Endothelial cell of umbilical vein (primary cell): Measurements from ENCODE around the gene TIRAP. TPM values are rescaled to one million over a fixed set of nuclear protein-coding genes. Genes with fewer than 3 reads are reported as not detected.
A peak's percentile ranks its signal among the peaks of the same experiment; 100 is the strongest.

Experiments used
- BruUV-seq: library from RNA; stranded (reverse); fragments of 400-500 nt; replicated peaks from 2 replicates; lab custom pipeline; 2021; lab: Mats Ljungman, UMichigan
- CTCF ChIA-PET: fragments of 300-600, 350-600 bp; sonication (Branson Sonifier 250); formaldehyde crosslinking; loops from one replicate; lab custom pipeline; 2021; ENCODE audit warnings: antibody characterized with exemption, inconsistent platforms; lab: Charles Lee
- POLR2A ChIA-PET: fragments of 300-600, 350-600 bp; sonication (Branson Sonifier 250); formaldehyde crosslinking; loops from one replicate; lab custom pipeline; 2021; ENCODE audit warnings: antibody characterized with exemption, inconsistent platforms; lab: Charles Lee
- DNase-seq: peaks from one replicate; pipeline ENCODE4 v3.0.0-alpha.2; 2011; ENCODE audit warnings: low read depth, low spot score
- FAIRE-seq: peaks from 2 replicates; lab custom pipeline; 2011; peaks lifted over from hg19 to GRCh38; lab: Jason Lieb, UNC
- H2AFZ ChIP-seq: 2 replicates; pipeline ENCODE4 v1.6.0; 2012; ENCODE audit warnings: low read depth, low read length, control low read depth, inconsistent platforms
- H3K27ac ChIP-seq: 2 replicates; pipeline ENCODE4 v1.5.1; 2011; ENCODE audit warnings: low read depth, mild to moderate bottlenecking, control low read depth, low read length, moderate library complexity; ENCODE audit not compliant: insufficient read depth
- H3K27me3 ChIP-seq, 2 experiments: 2 replicates each; pipeline versions ENCODE4 v1.6.0 to v1.6.1; 2011; ENCODE audit warnings: low read length in 2 of 2, mixed read lengths in 1 of 2; ENCODE audit not compliant: control insufficient read depth in 2 of 2, insufficient read depth in 2 of 2
- H3K36me3 ChIP-seq, 2 experiments: 2 replicates in 1 of 2; 3 replicates in 1 of 2; pipeline ENCODE4 v1.5.1; 2011; ENCODE audit warnings: low read length in 2 of 2, mild to moderate bottlenecking in 1 of 2, moderate library complexity in 1 of 2; ENCODE audit not compliant: control insufficient read depth in 2 of 2, insufficient read depth in 2 of 2; ENCODE audit errors: extremely low read depth in 1 of 2
- H3K4me1 ChIP-seq: 3 replicates; pipeline ENCODE4 v1.5.1; 2011; ENCODE audit warnings: mild to moderate bottlenecking, low read length; ENCODE audit not compliant: control insufficient read depth, insufficient read depth; ENCODE audit errors: extremely low read depth
- H3K4me2 ChIP-seq: 2 replicates; pipeline ENCODE4 v1.6.1; 2011; ENCODE audit warnings: low read length, control low read depth, mixed read lengths; ENCODE audit not compliant: insufficient read depth
- H3K4me3 ChIP-seq, 3 experiments: fragments of 200-600 bp in 1 of 3; sonication (generic), shearing (Covaris generic) in 1 of 3; replicated peaks in 1 of 3; 2 replicates each; pipeline ENCODE4 v1.5.1; 2011 to 2016; ENCODE audit warnings: control low read depth in 3 of 3, low read length in 3 of 3, mild to moderate bottlenecking in 2 of 3, inconsistent platforms in 1 of 3, low read depth in 1 of 3, moderate library complexity in 1 of 3; ENCODE audit not compliant: insufficient read depth in 1 of 3
- H3K79me2 ChIP-seq: 2 replicates; pipeline ENCODE4 v1.6.0; 2012; ENCODE audit warnings: low read length, inconsistent platforms; ENCODE audit not compliant: control insufficient read depth, insufficient read depth
- H3K9ac ChIP-seq: replicated peaks from 2 replicates; pipeline ENCODE3; 2011; ENCODE audit warnings: low read length, control low read depth; ENCODE audit not compliant: insufficient read depth; ENCODE audit errors: extremely low read depth
- H3K9me1 ChIP-seq: replicated peaks from 3 replicates; pipeline ENCODE4 v1.6.0; 2011; ENCODE audit warnings: mild to moderate bottlenecking, low read length; ENCODE audit not compliant: control insufficient read depth, insufficient read depth; ENCODE audit errors: extremely low read depth
- H3K9me3 ChIP-seq: replicated peaks from 2 replicates; pipeline ENCODE4 v1.5.1; 2012; ENCODE audit warnings: low read length, inconsistent platforms; ENCODE audit not compliant: control insufficient read depth, insufficient read depth
- H4K20me1 ChIP-seq: replicated peaks from 2 replicates; pipeline ENCODE3; 2011; ENCODE audit warnings: mild to moderate bottlenecking, low read length; ENCODE audit not compliant: control insufficient read depth, insufficient read depth; ENCODE audit errors: extremely low read depth
- EZH2 ChIP-seq: IDR thresholded peaks from 2 replicates; pipeline ENCODE4 v1.6.1; 2012; ENCODE audit warnings: borderline replicate concordance, low read depth, mild to moderate bottlenecking, moderate library complexity, low read length, inconsistent platforms; ENCODE audit not compliant: severe bottlenecking
- FOS ChIP-seq: IDR thresholded peaks from 2 replicates; pipeline ENCODE4 v1.6.1; 2011; ENCODE audit warnings: mild to moderate bottlenecking, low read length, moderate library complexity, borderline replicate concordance; ENCODE audit not compliant: insufficient read depth
- GATA2 ChIP-seq: IDR thresholded peaks from 2 replicates; pipeline ENCODE4 v1.7.0; 2011; ENCODE audit warnings: low read depth, mild to moderate bottlenecking, moderate library complexity, mixed read lengths, low read length; ENCODE audit not compliant: insufficient read length, insufficient read depth
- JUN ChIP-seq: IDR thresholded peaks from 2 replicates; pipeline ENCODE4 v1.6.1; 2011; ENCODE audit warnings: borderline replicate concordance, low read depth; ENCODE audit not compliant: insufficient read length, insufficient read depth
- MYC ChIP-seq: IDR thresholded peaks from one replicate; pipeline ENCODE4 v1.6.1; 2011; ENCODE audit warnings: mild to moderate bottlenecking, low read depth, low read length
- POLR2A ChIP-seq: IDR thresholded peaks from 2 replicates; pipeline ENCODE4 v1.6.1; 2012; ENCODE audit warnings: low read depth, mild to moderate bottlenecking, control low read depth, low read length
- POLR2AphosphoS5 ChIP-seq: IDR thresholded peaks from 2 replicates; pipeline ENCODE4 v1.6.1; 2012; ENCODE audit warnings: low read depth, mild to moderate bottlenecking, control low read depth, low read length, moderate library complexity; ENCODE audit not compliant: insufficient read depth
- dilution Hi-C: fragments of 300-500 bp; cut with MboI; formaldehyde crosslinking; loops from one replicate; pipeline ENCODE4 v1.15.0; 2019; ENCODE audit warnings: low sequenced_read_pairs; ENCODE audit not compliant: extremely low pct_ligation_motif_present
- intact Hi-C: fragments of 100-400 bp; cut with micrococcal nuclease; formaldehyde crosslinking; loops from one replicate; pipeline ENCODE4 v1.10.0; 2022
- polyA plus RNA-seq, 4 experiments: library from polyadenylated mRNA; depleted of rRNA in 3 of 4; stranded (reverse) in 3 of 4; unstranded in 1 of 4; fragments of >200 nt; gene quantifications; 2 replicates each; pipeline versions ENCODE4 v1.2.1 to v1.2.3, GENCODE V29; 2011 to 2012; ENCODE audit warnings: missing spikeins in 1 of 4
- total RNA-seq: library from RNA; stranded (reverse); gene quantifications from 2 replicates; pipeline ENCODE4 v1.2.3, GENCODE V29; 2021
- TF ChIP-seq, protein P1 (sequence below): IDR thresholded peaks from 2 replicates; pipeline ENCODE4 v1.6.1; 2011; ENCODE audit not compliant: insufficient read depth, insufficient read length
- TF ChIP-seq, protein P2 (sequence below), 2 donors: IDR thresholded peaks; 1 replicate in 1 of 2; 2 replicates in 1 of 2; pipeline ENCODE4 v1.5.1; 2011; ENCODE audit warnings: low read length in 2 of 2, mild to moderate bottlenecking in 2 of 2, moderate library complexity in 2 of 2, control low read depth in 1 of 2, inconsistent platforms in 1 of 2, low read depth in 1 of 2; ENCODE audit not compliant: insufficient read depth in 1 of 2; ENCODE audit errors: extremely low read depth in 1 of 2

The TIRAP gene
- total and polyA plus RNA-seq, 2 donors (not counting 3 experiments of a cell fraction or from before 2014, with no cell fraction given) = 9.3 to 11.0 TPM

DNA sequence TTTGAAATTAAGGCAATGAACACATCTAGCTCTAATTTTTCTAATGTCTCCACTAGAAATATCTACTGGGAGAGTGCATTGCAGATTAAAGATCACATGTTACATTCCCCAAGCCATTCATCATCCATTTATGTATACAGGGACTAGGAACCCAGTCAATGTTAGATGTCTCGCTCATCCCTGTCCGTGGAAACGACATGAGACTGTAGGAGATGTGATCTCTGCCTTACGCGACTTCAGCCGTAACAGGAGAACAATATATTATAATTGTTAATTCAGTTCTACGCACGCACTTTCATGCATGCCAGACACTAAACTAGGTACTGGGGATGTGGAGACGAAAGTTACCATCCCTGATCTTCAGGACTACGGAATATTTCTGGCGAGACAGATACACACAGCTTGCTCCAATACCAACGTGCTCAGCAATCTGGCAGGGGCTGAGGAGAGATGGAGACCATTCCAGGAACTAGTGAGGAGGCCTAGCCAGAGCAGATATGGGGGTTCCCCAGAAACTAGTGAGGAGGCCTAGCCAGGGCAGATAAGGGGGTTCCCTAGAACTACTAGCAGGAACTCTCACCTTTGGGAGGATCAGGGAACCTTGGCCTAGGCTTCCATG, 21.7 kb downstream of the TIRAP start:
- Histone ChIP-seq H3K4me1 (no peaks in the 10 kb centered on the region), H2AFZ (peak overlapping the region; percentile 26), H3K9ac (peak overlapping the region; percentile 83), H3K4me2 (peak overlapping the region; percentile 53), H4K20me1 (no peaks in the 10 kb centered on the region), H3K27ac (no peak overlapping the region), H3K9me3 (no peaks in the 10 kb centered on the region), H3K4me3 (peak overlapping the region in 2 of 3 experiments; percentile 35 to 74), H3K36me3 (no peaks in the 10 kb centered on the region), H3K27me3 (no peaks in the 10 kb centered on the region), H3K79me2 (no peaks in the 10 kb centered on the region), H3K9me1 (no peaks in the 10 kb centered on the region)
- FAIRE-seq = no peak
- no peak for DNase-seq
- no peak for TF ChIP-seq JUN
- no peak for TF ChIP-seq POLR2AphosphoS5
- no peak for TF ChIP-seq EZH2
- TF ChIP-seq MYC = no peak
- TF ChIP-seq FOS = no peak
- no peak for TF ChIP-seq GATA2
- TF ChIP-seq, protein P1, sequence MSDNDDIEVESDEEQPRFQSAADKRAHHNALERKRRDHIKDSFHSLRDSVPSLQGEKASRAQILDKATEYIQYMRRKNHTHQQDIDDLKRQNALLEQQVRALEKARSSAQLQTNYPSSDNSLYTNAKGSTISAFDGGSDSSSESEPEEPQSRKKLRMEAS = no peak
- TF ChIP-seq POLR2A = no peak
- TF ChIP-seq, protein P2, sequence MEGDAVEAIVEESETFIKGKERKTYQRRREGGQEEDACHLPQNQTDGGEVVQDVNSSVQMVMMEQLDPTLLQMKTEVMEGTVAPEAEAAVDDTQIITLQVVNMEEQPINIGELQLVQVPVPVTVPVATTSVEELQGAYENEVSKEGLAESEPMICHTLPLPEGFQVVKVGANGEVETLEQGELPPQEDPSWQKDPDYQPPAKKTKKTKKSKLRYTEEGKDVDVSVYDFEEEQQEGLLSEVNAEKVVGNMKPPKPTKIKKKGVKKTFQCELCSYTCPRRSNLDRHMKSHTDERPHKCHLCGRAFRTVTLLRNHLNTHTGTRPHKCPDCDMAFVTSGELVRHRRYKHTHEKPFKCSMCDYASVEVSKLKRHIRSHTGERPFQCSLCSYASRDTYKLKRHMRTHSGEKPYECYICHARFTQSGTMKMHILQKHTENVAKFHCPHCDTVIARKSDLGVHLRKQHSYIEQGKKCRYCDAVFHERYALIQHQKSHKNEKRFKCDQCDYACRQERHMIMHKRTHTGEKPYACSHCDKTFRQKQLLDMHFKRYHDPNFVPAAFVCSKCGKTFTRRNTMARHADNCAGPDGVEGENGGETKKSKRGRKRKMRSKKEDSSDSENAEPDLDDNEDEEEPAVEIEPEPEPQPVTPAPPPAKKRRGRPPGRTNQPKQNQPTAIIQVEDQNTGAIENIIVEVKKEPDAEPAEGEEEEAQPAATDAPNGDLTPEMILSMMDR (IDR thresholded peaks at IDR 0.05; ENCODE audit: extremely low read depth in 1 of 2, insufficient read depth in 1 of 2, low read depth in 1 of 2, low read length in 2 of 2) = no peak
- POLR2A ChIA-PET = interaction anchor here (0.7 to 1.0 kb wide), 2 partner anchors 24 to 36 kb away, joined by 3 to 4 read pairs; partner anchors contain the start of genes FOXRED1 and SRPRA
- TSS peak; percentile 47 for BruUV-seq
- CTCF ChIA-PET = interaction anchor here (1.0 to 10.7 kb wide), 5 partner anchors 51 to 1853 kb away, joined by 3 to 437 read pairs (median 4); partner anchors contain the start of gene ST3GAL4
- dilution Hi-C loops = no loop called here
- intact Hi-C loops = loop anchor here (1.0 to 5.0 kb wide), 5 partner anchors 21 to 382 kb away; partner anchors contain the start of genes FAM118B, RPUSD4, SRPRA and TIRAP
